HG03280 (cell line): Measurements from ENCODE around the gene ENGASE.

Experiments used
- ATAC-seq: cut with Tn5 transposase; IDR thresholded peaks from one replicate; pipeline ENCODE4 v1.9.1; 2021; ENCODE audit warnings: mild to moderate bottlenecking, moderate library complexity; ENCODE audit not compliant: unreplicated experiment

The ENGASE gene

GRCh38 chr17:79113699-79114457, 39.3 kb downstream of the ENGASE start:
- no peak for ATAC-seq

DNA sequence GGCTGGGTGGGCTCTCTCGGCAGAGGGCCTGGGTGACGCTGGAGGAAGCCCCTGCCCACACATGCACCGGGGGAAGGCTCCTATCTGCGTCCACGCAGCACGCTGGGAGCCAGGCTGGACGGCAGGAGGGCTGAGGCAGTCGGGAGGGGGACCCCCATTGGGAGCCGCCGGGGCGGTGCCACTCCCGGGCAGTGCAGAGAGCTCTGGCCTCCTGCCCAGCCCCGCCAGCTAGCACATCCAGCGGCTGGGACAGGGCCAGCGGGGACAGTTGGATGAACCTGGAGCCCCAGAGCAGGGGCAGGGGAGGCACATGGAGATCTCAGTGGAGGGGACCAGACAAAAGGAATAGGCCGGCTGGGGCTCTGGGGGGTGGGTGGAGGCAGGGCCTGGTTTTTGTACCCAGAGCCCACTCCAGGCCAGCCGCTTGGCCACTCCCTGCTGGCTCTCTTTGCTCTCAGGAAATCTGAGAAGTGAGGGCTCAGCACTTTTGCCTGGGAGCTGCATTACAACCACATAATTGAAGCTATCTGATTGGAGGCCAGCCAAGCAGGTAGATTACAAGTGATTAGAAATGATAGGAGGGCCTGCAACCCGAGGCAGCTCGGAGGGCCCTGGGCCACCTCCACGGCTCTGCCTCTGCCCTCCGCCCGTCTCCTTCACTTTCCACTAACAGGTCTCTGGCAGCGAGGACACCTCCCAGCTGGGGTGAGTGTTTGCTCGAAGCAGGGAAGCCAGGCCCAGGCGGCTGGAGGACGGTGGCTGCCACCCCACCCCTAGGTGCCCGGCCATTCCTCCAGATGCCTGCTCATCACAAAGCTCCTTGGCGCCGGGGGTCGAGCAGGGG, 40.1 kb downstream of the ENGASE start:
- no peak for ATAC-seq

GRCh38 chr17:79115487-79115886, 40.9 kb downstream of the ENGASE start:
- ATAC-seq: no peak

DNA sequence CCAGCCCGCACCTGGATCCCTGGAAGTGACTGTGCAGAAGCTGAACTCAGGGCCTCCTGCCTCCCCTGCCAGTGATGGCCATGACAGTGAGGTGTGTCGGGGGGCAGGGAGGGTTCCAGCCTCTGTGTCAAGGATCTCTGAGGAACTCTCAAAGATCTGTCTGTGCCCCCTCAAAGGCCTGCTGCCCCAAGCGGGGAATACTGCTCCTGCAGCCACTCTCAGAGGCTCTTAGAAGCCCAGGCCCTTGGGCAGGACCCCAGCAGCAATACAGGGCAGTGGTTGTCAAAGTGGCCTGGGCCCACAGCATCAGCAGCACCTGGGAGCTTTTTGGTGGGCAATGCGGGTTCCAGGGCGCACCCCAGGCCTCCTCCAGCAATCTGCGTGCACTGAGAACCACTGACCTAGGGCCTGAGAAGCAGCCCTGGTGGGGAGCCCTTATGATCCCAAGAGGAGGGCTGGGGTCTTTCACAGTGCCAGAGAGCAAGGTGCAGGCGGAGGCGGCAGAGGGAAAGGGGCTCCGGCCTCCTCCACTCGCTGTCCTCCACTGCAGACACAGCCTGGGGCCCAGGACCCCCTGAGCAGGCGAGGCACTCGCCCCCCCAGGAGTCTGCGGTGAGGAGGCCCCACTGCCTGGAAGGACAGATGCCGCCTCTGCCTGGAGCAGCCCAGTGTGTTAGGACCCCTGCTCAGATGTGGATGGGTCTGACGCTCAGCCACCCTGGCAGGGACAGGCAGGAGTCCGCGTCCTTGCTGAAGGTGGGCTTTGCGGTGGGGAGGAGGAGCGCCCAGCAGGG, 42.1 kb downstream of the ENGASE start:
- no peak for ATAC-seq

DNA sequence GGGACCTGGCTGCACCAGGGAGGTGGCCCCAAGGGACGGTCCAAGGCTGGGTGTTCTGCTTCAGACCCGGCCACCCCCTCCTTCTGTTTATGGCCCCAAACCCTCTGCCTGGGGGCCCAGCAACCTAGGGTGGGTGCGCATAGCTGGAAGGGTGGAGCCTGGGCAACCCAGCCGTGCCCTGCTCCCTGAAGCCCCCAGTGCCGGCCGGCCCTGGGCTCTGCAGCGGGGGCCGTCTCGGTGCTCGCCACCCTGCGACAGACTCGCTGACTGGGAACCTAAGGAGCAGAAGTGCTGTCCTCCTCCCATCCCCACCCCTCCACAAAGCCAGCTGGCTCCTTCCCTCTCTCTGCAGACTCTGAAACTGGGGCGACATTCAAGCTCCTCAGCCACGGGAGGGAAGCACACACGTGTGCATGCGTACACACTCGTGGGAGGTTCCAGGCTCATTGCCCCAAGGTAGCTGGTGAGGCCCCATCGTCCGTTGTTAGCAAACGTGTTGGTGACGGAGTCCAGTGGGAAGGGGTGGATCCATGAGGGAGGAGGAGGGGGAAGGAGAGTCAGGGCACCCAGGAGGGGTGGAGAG, 43.4 kb downstream of the ENGASE start:
- ATAC-seq: no peak

DNA sequence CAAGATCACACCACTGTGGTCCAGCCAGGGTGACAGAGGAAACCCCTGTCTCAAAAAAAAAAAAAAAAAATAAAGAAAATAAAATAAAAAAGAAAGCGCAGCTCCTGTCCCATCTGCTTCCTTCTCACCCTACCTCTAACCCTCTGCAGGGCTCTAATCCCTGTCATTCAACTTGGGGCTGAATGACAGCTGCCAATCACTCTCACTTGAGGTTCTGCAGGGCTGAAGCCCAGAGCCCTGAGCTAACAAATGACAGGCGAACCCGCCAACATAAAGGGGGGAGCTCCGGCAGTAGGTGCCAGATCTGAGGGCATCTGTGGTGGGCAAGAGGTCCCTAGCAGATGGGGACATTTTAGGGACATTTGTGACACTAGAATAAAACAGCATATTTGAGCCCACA, 44.3 kb downstream of the ENGASE start:
- ATAC-seq: no peak

DNA sequence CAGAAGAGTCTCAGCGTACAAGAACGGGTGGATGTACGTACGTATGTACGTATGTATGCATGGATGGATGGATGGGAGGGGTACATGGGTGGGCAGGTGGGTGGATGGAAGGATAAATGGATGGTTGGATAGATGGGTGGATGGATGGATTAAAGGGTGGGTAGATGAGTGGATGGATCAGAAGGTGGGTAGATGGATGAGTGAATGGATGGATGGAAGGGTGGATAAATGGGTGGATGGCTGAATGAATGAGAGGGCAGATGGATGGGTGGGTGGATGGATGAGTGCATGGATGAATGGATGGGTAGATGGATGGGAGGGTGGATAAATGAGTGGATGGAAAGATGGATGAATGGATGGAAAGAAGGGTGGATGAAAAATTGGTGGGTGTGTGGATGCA, 45.6 kb downstream of the ENGASE start:
- ATAC-seq: no peak

GRCh38 chr17:79123988-79124387, 49.4 kb downstream of the ENGASE start:
- no peak for ATAC-seq

- no peak for ATAC-seq
Observed at GRCh38 chr17:79124513-79125209, 50.0 kb downstream of the ENGASE start.

DNA sequence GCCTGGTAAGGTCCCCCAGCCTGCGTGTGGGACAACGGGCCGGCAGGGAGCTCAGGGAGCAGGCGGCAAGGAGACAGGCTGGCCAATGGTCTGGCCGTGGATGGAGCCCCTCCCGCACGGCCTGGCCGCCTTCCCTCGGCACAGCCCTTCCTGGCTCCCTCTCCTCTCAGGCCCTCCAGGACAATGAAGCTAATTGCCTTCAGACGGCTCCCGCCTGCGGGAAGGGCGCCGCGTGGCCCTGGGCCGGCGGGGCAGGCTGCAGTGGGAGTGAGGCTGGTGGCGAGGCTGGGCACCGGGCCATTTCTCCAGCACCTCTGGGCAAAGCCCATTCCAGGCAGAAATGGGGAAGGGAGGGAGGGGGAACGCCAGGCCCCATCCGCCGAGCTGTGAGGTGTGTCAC, 50.9 kb downstream of the ENGASE start:
- no peak for ATAC-seq

- ATAC-seq: no peak
Observed at GRCh38 chr17:79126139-79126538, 51.5 kb downstream of the ENGASE start.

- ATAC-seq: no peak
Observed at GRCh38 chr17:79127534-79128135, 53.0 kb downstream of the ENGASE start.

DNA sequence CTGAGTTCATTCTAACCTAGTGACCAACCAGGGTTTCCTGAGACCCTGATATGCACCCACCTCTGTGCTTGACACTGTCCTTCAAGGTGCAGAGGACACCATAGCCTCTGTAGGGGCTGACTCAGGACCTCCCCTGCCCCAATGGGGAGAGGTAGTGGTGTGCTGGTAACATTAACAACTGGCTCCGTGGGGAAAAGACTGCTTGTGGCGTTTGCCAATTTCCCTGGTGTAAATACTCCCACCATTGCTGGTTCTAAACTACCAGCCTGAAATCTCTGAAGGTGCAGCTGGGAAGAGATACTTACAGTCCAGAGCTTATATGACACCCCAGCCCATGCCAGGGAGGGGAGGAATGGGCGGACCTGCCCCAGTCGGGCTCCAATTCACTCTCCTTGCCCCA, 54.9 kb downstream of the ENGASE start:
- ATAC-seq: no peak

GRCh38 chr17:79130536-79131273, 56.1 kb downstream of the ENGASE start:
- ATAC-seq: no peak

- no peak for ATAC-seq
Observed at GRCh38 chr17:79131274-79131635, 56.6 kb downstream of the ENGASE start.

- no peak for ATAC-seq
Observed at GRCh38 chr17:79131701-79132100, 57.1 kb downstream of the ENGASE start.

GRCh38 chr17:79132271-79133064, 57.8 kb downstream of the ENGASE start:
- no peak for ATAC-seq

- ATAC-seq: no peak
Observed at GRCh38 chr17:79133214-79133613, 58.6 kb downstream of the ENGASE start.

GRCh38 chr17:79133985-79134384, 59.4 kb downstream of the ENGASE start:
- ATAC-seq: no peak
